ENCODE measurements around the gene ZSWIM1. TPM values are rescaled to one million over a fixed set of nuclear protein-coding genes. Genes with fewer than 3 reads are reported as not detected.

The ZSWIM1 gene
- total RNA-seq, 1 donor from 2014 or later = 16.2 TPM

DNA sequence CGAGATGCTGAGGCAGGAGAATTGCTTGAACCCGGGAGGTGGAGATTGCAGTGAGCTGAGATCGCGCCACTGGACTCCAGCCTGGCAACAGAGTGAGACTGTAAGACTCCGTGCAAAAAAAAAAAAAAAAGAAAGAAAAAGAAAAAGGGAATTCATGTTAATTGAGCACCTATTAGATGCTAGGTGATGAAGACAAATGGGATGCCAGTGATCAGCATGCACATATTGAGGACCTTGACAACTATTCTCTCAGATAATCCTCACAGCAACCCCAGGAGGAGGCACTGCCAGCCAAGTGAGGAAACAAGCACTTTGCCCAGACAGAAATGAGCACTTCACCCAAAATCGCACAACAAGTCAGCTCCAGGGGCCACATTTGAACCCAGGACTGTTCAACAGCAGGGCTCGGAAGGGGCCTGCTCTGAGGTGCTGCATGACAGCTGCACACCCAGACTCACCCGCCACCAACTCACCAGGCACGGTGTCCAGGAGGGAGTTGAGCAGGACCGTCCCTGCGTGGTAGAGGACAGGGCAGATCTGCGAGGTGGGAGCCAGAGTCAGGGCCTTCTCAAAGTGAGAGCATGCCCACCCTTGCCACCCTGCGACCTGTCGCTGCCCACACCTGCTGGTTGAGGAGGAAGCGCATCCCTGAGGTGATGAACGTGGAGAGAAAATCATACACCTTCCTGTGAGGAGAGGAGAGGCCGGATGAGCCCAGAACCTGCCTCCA lies 26.4 kb downstream of the ZSWIM1 start:
- Histone ChIP-seq H3K36me3 (ENCODE audit: control insufficient read depth, insufficient read depth, low read length) (peaks cover 1% of the 10 kb centered on the region), H3K27me3 (ENCODE audit: control insufficient read depth, insufficient read depth, low read length) (no peaks in the 10 kb centered on the region), H3K4me3 (ENCODE audit: low read depth, low read length) (no peak overlapping the region)
- no peak for DNase-seq (ENCODE audit: low read depth)
- TF ChIP-seq, protein P1, sequence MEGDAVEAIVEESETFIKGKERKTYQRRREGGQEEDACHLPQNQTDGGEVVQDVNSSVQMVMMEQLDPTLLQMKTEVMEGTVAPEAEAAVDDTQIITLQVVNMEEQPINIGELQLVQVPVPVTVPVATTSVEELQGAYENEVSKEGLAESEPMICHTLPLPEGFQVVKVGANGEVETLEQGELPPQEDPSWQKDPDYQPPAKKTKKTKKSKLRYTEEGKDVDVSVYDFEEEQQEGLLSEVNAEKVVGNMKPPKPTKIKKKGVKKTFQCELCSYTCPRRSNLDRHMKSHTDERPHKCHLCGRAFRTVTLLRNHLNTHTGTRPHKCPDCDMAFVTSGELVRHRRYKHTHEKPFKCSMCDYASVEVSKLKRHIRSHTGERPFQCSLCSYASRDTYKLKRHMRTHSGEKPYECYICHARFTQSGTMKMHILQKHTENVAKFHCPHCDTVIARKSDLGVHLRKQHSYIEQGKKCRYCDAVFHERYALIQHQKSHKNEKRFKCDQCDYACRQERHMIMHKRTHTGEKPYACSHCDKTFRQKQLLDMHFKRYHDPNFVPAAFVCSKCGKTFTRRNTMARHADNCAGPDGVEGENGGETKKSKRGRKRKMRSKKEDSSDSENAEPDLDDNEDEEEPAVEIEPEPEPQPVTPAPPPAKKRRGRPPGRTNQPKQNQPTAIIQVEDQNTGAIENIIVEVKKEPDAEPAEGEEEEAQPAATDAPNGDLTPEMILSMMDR (IDR thresholded peaks at IDR 0.05; ENCODE audit: insufficient read depth, low read length, poor library complexity, severe bottlenecking) = no peak

DNA sequence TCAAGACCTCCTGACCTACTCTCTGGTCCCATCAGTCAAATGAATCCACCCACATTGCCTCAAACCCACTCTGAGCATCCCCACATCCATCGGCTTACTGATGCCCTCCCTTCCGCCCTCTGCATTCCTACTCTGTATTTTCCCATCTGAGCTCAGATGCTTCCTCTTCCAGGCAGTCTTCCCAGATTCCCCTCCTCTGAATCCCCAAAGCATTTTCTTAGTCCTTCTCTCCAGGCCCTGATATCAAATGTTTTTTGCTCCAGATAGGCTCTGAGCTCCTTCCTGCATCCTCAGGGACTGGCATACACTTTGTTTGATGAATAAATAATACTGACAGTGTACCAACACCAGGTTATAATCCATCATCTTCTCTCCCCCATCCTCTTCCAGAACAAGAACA lies 27.1 kb downstream of the ZSWIM1 start:
- TF ChIP-seq, protein P1 (IDR thresholded peaks at IDR 0.05; ENCODE audit: insufficient read depth, low read length, poor library complexity, severe bottlenecking) = no peak
- no peak for DNase-seq (ENCODE audit: low read depth)
- H3K4me3 ChIP-seq (ENCODE audit: low read depth, low read length) = no peak overlapping the region
- peaks cover 1% of the 10 kb centered on the region for H3K36me3 ChIP-seq (ENCODE audit: control insufficient read depth, insufficient read depth, low read length)
- H3K27me3 ChIP-seq (ENCODE audit: control insufficient read depth, insufficient read depth, low read length) = no peaks in the 10 kb centered on the region

DNA sequence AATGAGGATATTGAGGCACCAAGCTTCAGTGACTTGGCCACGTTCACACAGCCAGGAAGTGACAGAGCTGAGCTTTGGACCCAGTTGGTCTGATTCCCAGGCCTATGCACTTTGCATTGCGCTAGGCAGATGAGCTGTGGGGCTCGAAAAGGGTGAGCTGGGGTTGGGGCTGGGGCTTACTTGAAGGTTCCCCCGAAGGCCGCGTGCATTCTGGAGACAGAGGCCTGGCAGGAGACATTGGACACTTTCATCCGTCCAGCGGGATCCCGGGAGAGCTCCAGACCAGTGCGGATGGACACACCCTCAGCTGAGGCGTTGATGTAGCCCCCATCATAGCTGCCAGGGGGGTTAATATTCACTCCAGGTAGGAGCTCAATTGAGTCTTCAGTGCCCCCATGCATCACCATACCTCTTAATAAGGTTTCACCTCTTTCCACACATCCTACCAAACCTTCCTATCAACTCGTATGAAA lies 28.3 kb downstream of the ZSWIM1 start:
- H3K27me3 ChIP-seq (ENCODE audit: control insufficient read depth, insufficient read depth, low read length) = no peaks in the 10 kb centered on the region
- peaks cover 1% of the 10 kb centered on the region for H3K36me3 ChIP-seq (ENCODE audit: control insufficient read depth, insufficient read depth, low read length)
- no peak for DNase-seq (ENCODE audit: low read depth)
- TF ChIP-seq, protein P1 (IDR thresholded peaks at IDR 0.05; ENCODE audit: insufficient read depth, low read length, poor library complexity, severe bottlenecking) = no peak
- H3K4me3 ChIP-seq (ENCODE audit: low read depth, low read length) = no peak overlapping the region

DNA sequence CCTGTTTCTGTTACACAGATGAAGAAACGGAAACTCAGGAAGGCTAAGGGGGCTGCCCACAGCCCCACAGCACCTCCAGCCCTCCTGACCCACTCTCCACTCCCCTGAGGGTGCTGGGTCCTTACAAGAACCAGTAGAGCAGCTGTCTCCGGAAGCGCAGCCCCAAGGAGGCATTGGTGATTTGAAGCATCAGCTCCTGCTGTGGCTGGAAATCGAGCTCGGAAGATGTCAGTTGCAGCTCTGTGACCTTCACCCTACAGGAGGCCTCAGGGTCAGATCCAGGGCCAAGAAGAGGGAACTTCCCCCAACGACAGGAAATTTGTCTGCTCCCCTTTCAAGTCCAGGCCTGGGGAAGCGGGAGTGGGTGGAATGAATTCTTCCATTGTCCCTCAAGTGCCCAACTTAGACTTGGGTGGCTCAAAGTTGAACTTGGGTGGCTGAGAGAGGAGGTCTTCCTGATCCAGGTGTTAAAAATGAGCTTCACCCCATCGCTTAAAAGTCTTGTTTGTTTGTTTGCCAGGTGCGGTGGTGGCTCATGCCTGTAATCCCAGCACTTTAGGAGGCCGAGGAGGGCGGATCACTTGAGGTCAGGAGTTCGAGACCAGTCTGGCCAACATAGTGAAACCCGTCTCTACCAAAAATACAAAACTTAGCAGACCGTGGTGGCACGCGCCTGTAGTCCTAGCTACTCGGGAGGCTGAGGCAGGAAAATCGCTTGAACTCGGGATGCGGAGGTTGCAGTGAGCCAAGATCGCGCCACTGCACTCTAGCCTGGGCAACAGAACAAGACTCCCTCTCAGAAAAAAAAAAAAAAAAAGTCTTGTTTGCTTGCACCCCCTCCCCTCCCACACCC lies 29.0 kb downstream of the ZSWIM1 start:
- DNase-seq (ENCODE audit: low read depth) = no peak
- Histone ChIP-seq H3K27me3 (ENCODE audit: control insufficient read depth, insufficient read depth, low read length) (no peaks in the 10 kb centered on the region), H3K36me3 (ENCODE audit: control insufficient read depth, insufficient read depth, low read length) (peaks cover 1% of the 10 kb centered on the region), H3K4me3 (ENCODE audit: low read depth, low read length) (no peak overlapping the region)
- TF ChIP-seq, protein P1 (IDR thresholded peaks at IDR 0.05; ENCODE audit: insufficient read depth, low read length, poor library complexity, severe bottlenecking) = no peak

DNA sequence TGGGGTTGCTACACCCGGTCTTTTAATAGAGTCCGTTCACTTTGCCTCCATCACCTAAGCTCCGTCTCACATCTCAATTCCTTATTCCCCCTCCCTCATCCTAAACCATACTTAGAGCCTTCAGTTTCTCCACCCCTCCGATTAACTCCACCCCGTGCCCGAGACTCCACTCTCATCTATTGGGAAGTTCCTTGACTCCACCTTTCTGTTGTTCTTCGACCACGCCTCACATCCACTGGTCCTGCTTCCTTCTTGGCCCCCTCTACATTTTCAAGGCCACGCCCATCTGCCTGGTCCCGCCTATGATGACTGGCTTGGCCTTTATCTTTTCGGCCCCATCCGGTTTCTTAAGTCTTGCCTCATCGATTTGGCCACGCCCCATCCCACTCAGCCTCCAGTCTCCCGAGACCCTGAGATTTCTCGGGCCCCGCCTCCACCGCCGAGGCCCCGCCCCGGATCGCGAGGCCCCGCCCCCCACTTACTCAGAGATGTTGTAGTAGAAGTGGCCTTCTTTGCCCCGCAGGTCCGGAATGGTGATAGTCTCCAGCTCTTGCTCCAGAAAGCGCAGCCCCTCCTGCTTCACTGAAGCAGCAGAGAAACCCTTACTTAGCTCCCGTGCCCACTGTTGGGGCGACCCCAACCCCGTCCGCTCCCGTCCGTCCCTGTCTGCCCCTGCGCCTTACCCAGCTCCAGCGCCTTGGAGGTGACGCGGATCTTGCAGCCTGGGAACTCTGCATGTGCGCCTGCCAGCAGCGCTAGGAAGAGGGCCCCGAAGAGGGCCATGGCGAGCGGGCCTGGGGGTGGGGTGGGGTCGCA lies 29.9 kb downstream of the ZSWIM1 start:
- peak; percentile 99 for DNase-seq (ENCODE audit: low read depth)
- Histone ChIP-seq H3K27me3 (ENCODE audit: control insufficient read depth, insufficient read depth, low read length) (no peaks in the 10 kb centered on the region), H3K36me3 (ENCODE audit: control insufficient read depth, insufficient read depth, low read length) (peaks cover 1% of the 10 kb centered on the region), H3K4me3 (ENCODE audit: low read depth, low read length) (peak overlapping the region; percentile 42)
- TF ChIP-seq, protein P1 (IDR thresholded peaks at IDR 0.05; ENCODE audit: insufficient read depth, low read length, poor library complexity, severe bottlenecking) = no peak
